K562 (cell line): ENCODE measurements around the gene DPM1. TPM values are rescaled to one million over a fixed set of nuclear protein-coding genes. Genes with fewer than 3 reads are reported as not detected.
A peak's percentile ranks its signal among the peaks of the same experiment; 100 is the strongest.

Experiments used
- ATAC-seq: fragments of 200-7000 bp; cut with Tn5 transposase; 3 replicates; pipeline ENCODE4 v1.9.1; 2020; ENCODE audit warnings: moderate library complexity
- BruUV-seq: library from RNA; stranded (reverse); fragments of 400-500 nt; replicated peaks from 2 replicates; lab custom pipeline; 2021; lab: Mats Ljungman, UMichigan
- CTCF ChIA-PET: fragments of 300-600 bp; formaldehyde crosslinking; extraction: SDS; loops from one replicate; lab custom pipeline; 2021; ENCODE audit warnings: low intra/inter-chr PET ratio; lab: Yijun Ruan, JAX
- POLR2A ChIA-PET: fragments of 300-600, 350-650 bp; sonication (Branson Sonifier 250); formaldehyde crosslinking; extraction: SDS; loops from one replicate; lab custom pipeline; 2021; ENCODE audit warnings: antibody characterized with exemption, inconsistent platforms; lab: Yijun Ruan, JAX
- DNase-seq, 4 experiments: peaks; one replicate each; pipeline versions ENCODE4 v3.0.0 to v3.0.0-alpha.2; 2011 to 2018; ENCODE audit warnings: low spot score in 3 of 4, mixed read lengths in 3 of 4; ENCODE audit errors: extremely low read depth in 1 of 4
- FAIRE-seq: peaks from 2 replicates; lab custom pipeline; 2011; peaks lifted over from hg19 to GRCh38; lab: Jason Lieb, UNC
- H2AFZ ChIP-seq: 2 replicates; pipeline ENCODE4 v1.6.0; 2011; ENCODE audit warnings: low read depth, low read length, control low read depth, inconsistent platforms
- H3K27ac ChIP-seq: fragments of 200-600 bp; 3 replicates; pipeline ENCODE4 v1.8.0; 2011; ENCODE audit warnings: low read depth, mild to moderate bottlenecking, control low read depth, inconsistent platforms, low read length, moderate library complexity, mixed read lengths; ENCODE audit errors: extremely low read depth
- H3K27me3 ChIP-seq, 2 experiments: fragments of 300-600 bp in 1 of 2; 2 replicates in 1 of 2; 3 replicates in 1 of 2; pipeline versions ENCODE4 v1.6.0 to v1.8.0; 2011; ENCODE audit warnings: inconsistent platforms in 2 of 2, low read length in 2 of 2, mild to moderate bottlenecking in 1 of 2, mixed read lengths in 1 of 2, moderate library complexity in 1 of 2; ENCODE audit not compliant: control insufficient read depth in 2 of 2, insufficient read depth in 2 of 2
- H3K36me3 ChIP-seq: fragments of 300-600 bp; 3 replicates; pipeline ENCODE4 v1.8.0; 2011; ENCODE audit warnings: mild to moderate bottlenecking, low read length, inconsistent platforms; ENCODE audit not compliant: control insufficient read depth, insufficient read depth
- H3K4me1 ChIP-seq, 2 experiments: fragments of 200-600 bp in 1 of 2; replicated peaks in 1 of 2; 2 replicates in 1 of 2; 3 replicates in 1 of 2; pipeline versions ENCODE4 v1.5.1 to v1.8.0; 2011; ENCODE audit warnings: inconsistent platforms in 2 of 2, low read length in 2 of 2, mild to moderate bottlenecking in 1 of 2, mixed read lengths in 1 of 2, moderate library complexity in 1 of 2; ENCODE audit not compliant: control insufficient read depth in 2 of 2, insufficient read depth in 2 of 2
- H3K4me2 ChIP-seq: 2 replicates; pipeline ENCODE4 v1.6.1; 2011; ENCODE audit warnings: low read length, control low read depth, inconsistent platforms, mixed read lengths; ENCODE audit not compliant: insufficient read depth
- H3K4me3 ChIP-seq: fragments of 200-600 bp; sonication (generic), shearing (Covaris generic); 2 replicates; pipeline ENCODE4 v1.5.1; 2016; ENCODE audit warnings: control low read depth, inconsistent platforms
- H3K79me2 ChIP-seq: fragments of 200-600 bp; 3 replicates; pipeline ENCODE4 v1.8.0; 2011; ENCODE audit warnings: low read length, inconsistent platforms; ENCODE audit not compliant: control insufficient read depth, insufficient read depth
- H3K9ac ChIP-seq, 2 experiments: 2 replicates each; pipeline versions ENCODE4 v1.6.0 to v1.6.1; 2011; ENCODE audit warnings: low read depth in 2 of 2, low read length in 2 of 2, control low read depth in 1 of 2, inconsistent platforms in 1 of 2, mild to moderate bottlenecking in 1 of 2, mixed read lengths in 1 of 2; ENCODE audit not compliant: insufficient read depth in 1 of 2
- H3K9me1 ChIP-seq: one replicate; pipeline ENCODE4 v1.6.0; 2011; ENCODE audit warnings: inconsistent platforms, mild to moderate bottlenecking, low read length, moderate library complexity; ENCODE audit not compliant: control insufficient read depth, insufficient read depth
- H3K9me3 ChIP-seq: replicated peaks from 2 replicates; pipeline ENCODE4 v1.5.1; 2011; ENCODE audit warnings: low read depth, low read length, inconsistent platforms; ENCODE audit not compliant: control insufficient read depth, insufficient read depth
- H4K20me1 ChIP-seq: replicated peaks from 2 replicates; pipeline ENCODE4 v1.6.1; 2011; ENCODE audit warnings: low read length, inconsistent platforms, mixed read lengths; ENCODE audit not compliant: control insufficient read depth, insufficient read depth
- NR2F6 ChIP-seq: fragments of 450-650 bp; formaldehyde crosslinking; IDR thresholded peaks from 2 replicates; pipeline ENCODE4 v1.4.0; 2020; ENCODE audit warnings: mild to moderate bottlenecking
- WGBS: fragments of 100-300 bp; shearing (Covaris generic); methylation state at CpG from one replicate; pipeline ENCODE4 v1.1.6; 2016; ENCODE audit warnings: low coverage, mixed read lengths; ENCODE audit not compliant: insufficient coverage; ENCODE audit errors: missing lambda C conversion rate; 5-methylcytosine and 5-hydroxymethylcytosine counted together
- in situ Hi-C: fragments of 300-500 bp; cut with MboI; formaldehyde crosslinking; loops from 4 replicates; pipeline ENCODE4 v1.15.0; 2018; ENCODE audit warnings: inconsistent platforms, mixed read lengths
- intact Hi-C: fragments of 100-400 bp; cut with micrococcal nuclease; formaldehyde crosslinking; loops from 2 replicates; pipeline ENCODE4 v1.14.2; 2022
- polyA plus RNA-seq, 8 experiments: library from polyadenylated mRNA; depleted of rRNA in 4 of 8; stranded (reverse) in 5 of 8; unstranded in 3 of 8; fragments of >200 nt; fragmentation: Nextera tagmentation in 2 of 8; fragmentation: Illumina TruSeq in 1 of 8; extraction: Ambion mirVana in 2 of 8; extraction: Trizol in 1 of 8; gene quantifications; 2 replicates each; pipeline versions ENCODE4 v1.2.1 to v1.2.3, GENCODE V29; 2011 to 2014; ENCODE audit warnings: inconsistent platforms in 1 of 8, missing spikeins in 1 of 8
- total RNA-seq, 7 experiments: library from RNA; depleted of rRNA in 6 of 7; stranded (reverse); fragments of >200 nt in 6 of 7; fragmentation: Illumina TruSeq in 2 of 7; extraction: Trizol in 2 of 7; gene quantifications; 2 replicates each; pipeline versions ENCODE4 v1.2.1 to v1.2.3, GENCODE V29; 2011 to 2021; ENCODE audit warnings: low replicate concordance in 1 of 7
- TF ChIP-seq, protein P1 (sequence below): sonication (generic); formaldehyde crosslinking; IDR thresholded peaks from 2 replicates; pipeline ENCODE4 v1.8.1; 2023; ENCODE audit warnings: mild to moderate bottlenecking, missing genetic modification reagents

DPM1 gene
- total and polyA plus RNA-seq, 9 of the 15 experiments (the other 6 are each of a cell fraction or from before 2014, with no cell fraction given): 75.2 to 190 (median 153) TPM

DNA sequence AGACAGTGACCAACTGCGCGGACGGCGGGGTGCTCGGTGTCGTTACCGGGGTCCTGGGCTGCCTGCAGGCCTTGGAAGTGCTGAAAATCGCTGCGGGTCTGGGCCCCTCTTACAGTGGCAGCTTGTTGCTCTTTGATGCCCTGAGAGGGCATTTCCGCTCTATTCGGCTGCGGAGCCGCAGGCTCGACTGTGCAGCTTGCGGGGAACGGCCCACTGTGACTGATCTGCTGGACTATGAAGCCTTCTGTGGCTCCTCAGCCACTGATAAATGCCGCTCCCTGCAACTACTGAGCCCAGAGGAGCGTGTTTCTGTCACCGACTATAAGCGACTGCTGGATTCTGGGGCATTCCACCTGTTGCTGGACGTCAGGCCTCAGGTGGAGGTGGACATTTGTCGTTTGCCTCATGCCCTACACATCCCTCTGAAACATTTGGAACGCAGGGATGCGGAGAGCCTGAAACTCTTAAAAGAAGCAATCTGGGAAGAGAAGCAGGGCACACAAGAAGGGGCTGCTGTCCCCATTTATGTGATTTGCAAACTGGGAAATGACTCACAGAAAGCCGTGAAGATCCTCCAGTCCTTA lies 1.3 kb upstream of the DPM1 start:
- peaks cover 62% of the 10 kb centered on the region for H3K79me2 ChIP-seq
- H3K27ac ChIP-seq: peak overlapping the region; percentile 97; the same call in 2 of the 3 replicates
- WGBS: 34% methylated on average over 17 of the region's 25 CpGs
- ChIA-PET POLR2A (interaction anchor here (0.7 kb wide), 1 partner anchor 139 kb away, joined by 3 read pairs; no protein-coding TSS in a partner anchor), CTCF (no interaction called here)
- H4K20me1 ChIP-seq: peaks cover 20% of the 10 kb centered on the region
- no peaks in the 10 kb centered on the region for H3K9me3 ChIP-seq
- intact Hi-C loops (no loop called here), in situ Hi-C loops (no loop called here)
- FAIRE-seq (no peak), DNase-seq (no peak), ATAC-seq (no peak; the same call in 2 of the 3 replicates)
- H3K9ac ChIP-seq: peak overlapping the region; percentile 95 to 96
- BruUV-seq: no TSS peak
- H3K9me1 ChIP-seq: peaks cover 8% of the 10 kb centered on the region
- H3K4me2 ChIP-seq: peak overlapping the region; percentile 93
- H3K36me3 ChIP-seq: peaks cover 40% of the 10 kb centered on the region
- peaks cover 12 to 19% of the 10 kb centered on the region in 2 experiments; a peak in 4 of 5 replicates for H3K4me1 ChIP-seq
- no peak overlapping the region for H2AFZ ChIP-seq
- peak overlapping the region; percentile 74 for H3K4me3 ChIP-seq
- peaks cover 0 to 2% of the 10 kb centered on the region in 2 experiments; a peak in 2 of 5 replicates for H3K27me3 ChIP-seq
- TF ChIP-seq, protein P1, sequence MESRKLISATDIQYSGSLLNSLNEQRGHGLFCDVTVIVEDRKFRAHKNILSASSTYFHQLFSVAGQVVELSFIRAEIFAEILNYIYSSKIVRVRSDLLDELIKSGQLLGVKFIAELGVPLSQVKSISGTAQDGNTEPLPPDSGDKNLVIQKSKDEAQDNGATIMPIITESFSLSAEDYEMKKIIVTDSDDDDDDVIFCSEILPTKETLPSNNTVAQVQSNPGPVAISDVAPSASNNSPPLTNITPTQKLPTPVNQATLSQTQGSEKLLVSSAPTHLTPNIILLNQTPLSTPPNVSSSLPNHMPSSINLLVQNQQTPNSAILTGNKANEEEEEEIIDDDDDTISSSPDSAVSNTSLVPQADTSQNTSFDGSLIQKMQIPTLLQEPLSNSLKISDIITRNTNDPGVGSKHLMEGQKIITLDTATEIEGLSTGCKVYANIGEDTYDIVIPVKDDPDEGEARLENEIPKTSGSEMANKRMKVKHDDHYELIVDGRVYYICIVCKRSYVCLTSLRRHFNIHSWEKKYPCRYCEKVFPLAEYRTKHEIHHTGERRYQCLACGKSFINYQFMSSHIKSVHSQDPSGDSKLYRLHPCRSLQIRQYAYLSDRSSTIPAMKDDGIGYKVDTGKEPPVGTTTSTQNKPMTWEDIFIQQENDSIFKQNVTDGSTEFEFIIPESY (CRISPR knock-in tag): 0 out of 2 replicates have a peak, but pooled peaks have one; percentile 23
- no peak for TF ChIP-seq NR2F6 (CRISPR knock-in tag)
